Activated CD4-positive, alpha-beta T cell treated with anti-CD3 and anti-CD28 coated beads for 4 hours (primary cell): ENCODE data around the gene ARHGDIB.
A peak's percentile ranks its signal among the peaks of the same experiment; 100 is the strongest.

Source experiments
- DNase-seq, 2 donors: peaks; one replicate each; pipeline ENCODE4 v3.0.0-alpha.2; 2020

ARHGDIB gene

DNA sequence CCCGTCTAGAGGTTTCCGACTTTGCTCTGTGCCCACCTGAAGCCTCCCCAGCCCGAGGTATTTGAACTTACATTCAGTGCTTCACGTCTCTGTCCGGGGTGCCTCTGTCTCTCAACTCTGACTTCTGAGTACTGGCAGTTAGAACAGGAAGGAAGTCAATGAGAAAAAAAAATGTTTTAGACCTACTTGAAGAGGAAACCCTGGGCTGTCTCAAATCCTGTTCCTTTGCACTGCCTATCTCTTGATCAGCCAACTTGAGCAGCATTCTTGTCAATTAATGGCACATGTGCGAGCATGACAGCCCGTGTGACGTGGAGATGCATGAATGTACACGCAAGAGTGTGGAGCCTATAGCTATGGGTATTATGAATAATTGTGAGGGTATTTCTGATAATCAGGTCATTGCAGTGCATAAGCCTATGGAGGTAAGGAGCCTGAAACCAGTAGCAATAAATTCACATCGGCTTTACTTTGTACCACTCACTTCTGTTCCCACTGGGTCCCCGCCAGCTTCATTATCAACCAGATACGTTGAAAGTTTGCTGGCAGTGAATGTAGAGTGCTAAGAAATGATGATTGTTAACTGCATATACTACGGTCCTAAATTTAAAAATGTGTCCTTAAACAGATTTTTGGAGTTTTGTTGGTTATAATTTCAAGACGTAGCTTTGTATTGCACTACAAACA is at the start of gene ARHGDIB:
Gene ARHGDIB (minus strand): TSS at position 136 of the 687 bp plus-strand sequence. CDS start 10,889 bp downstream, outside the sequence.
- DNase-seq: peak; percentile 71 to 78

GRCh38 chr12:15011162-15011561 is 49.8 kb upstream of the ARHGDIB start:
- no peak for DNase-seq

GRCh38 chr12:15007551-15007950 is 46.1 kb upstream of the ARHGDIB start:
- no peak for DNase-seq

DNA sequence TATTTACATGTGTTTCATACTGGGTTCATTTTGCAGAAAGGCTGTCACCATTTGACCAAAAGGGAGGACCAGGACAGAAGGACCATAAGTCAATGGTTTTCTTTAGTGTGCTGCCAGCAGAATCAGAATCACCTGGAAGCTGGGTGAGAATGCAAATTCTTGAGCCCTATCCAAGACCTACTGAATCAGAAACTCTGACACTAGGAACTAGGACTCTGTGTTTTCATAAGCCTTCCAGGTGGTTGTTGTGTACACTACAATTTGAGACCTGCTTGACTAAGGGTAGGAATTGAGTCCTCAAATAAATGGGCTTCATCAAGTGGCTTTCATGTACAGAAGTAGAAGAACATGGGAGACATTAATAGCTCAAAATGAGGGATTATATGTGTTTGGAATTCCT is 43.7 kb upstream of the ARHGDIB start:
- no peak for DNase-seq

DNA sequence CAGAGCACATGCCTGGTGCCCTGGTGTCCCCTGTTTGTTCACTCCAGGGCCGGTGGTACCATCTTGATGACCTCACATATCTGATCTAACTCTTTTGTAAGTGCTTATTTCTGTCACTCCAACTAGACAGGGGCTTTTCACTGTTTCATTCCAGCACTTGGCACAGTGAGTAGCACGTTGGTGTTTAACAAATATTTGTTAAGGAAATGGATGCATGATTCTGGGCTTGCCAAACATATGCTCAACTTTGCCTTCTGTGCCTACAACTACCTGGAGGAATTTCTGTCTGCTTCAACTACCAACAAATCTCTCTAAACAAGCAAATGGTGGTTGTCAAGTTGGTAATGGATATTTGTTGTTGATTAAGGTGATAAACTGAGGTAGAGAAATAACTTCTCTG is 43.0 kb upstream of the ARHGDIB start:
- no peak for DNase-seq

DNA sequence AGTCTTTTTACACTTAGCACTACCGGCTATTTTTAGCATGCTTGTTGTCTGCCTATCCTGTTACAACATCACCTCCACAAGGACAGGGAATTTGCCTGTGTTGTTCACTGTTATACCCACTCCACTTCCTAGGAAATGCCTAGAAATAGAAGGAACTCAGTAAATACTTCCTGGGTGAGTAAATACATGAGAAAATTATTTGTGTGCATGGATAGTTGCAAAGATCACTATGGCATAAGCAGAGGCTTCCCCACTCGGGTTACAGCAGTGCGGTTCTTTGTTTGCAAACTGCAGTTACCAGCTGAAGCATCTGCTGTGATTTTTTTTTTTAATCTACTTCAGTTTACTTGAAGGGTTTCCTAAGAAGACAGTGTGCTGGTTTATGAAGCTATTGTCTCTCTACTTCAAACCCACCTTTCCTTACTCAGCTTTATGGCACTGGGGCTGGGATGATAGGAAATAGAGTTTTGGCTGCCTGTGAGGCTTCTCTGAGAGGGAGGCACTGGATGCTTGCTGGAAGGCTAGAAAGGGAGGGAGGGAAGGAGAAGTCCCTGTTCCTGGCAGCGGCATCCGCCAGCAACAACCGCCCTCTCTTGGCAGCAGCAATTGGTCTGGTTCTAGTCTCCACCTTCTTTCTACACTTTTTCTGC is 40.5 kb upstream of the ARHGDIB start:
- no peak for DNase-seq

DNA sequence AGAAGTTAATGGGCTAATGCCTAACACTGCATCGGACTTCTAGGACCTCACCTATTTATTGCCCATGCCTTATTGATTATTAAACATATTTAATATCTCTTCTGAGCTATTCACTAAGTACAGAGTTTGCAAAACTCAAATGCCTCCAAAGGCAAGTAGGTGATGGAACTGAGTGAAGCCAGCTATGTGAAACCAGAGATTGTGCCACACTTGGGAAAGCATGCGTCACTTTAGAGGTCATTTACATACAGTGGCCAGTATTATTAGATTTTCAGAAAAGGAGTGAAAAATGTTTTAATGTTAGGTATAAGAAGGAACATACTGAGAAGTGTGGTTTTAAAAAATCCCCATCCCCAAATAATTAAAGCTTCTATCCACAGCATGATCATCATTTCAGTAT is 39.2 kb upstream of the ARHGDIB start:
- DNase-seq: no peak

DNA sequence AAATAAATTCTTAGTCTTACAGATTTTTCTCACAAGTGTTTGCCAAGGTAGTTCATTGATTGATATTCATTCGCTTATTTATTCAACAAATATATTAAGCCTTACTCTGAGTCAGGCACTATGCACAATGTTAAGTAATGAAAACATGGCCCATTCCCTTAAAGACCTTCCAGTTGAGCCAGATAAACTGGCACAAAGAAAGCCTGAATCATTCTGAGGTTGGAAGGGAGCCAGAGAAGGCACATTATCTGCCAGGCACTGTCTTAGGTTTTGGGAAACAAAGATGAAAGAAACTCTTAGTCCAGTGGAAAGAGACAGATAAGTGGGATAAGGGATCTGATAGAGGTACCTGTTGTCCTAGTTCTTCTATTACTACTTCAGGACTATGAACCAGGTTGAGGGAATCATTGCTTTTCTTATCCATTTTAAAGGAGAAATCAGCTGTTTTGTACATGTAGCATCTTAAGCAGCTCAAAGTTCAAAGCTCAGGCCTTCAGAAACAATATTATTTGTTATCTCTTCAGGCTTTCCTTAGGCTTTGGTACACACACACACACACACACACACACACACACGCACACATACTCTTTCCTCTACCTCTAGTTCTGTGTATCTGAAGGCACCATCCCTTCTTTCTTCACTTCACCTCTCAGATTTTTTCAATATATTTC is 38.4 kb upstream of the ARHGDIB start:
- DNase-seq: no peak

GRCh38 chr12:14999021-14999694 is 37.8 kb upstream of the ARHGDIB start:
- DNase-seq: no peak

DNA sequence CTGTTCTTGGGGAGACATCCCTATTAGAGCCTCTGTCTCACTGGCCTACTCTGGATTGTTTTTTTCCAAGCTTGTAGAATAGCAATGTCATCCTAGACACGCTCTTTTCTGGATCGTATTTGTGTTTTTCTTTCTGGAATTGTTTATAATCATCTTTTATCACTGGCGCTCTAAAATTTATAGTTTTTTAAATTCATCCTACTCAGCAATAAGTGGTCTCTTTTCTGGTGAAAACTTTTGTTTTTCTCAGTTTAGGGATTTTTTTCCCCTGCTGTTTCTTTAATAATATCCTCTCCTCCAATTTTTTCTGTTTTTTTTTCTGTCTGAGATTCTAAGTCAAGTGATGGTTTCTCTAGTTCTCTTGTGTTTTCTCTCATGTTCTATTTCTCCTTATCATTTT is 36.6 kb upstream of the ARHGDIB start:
- DNase-seq: no peak

- no peak for DNase-seq
Observed at GRCh38 chr12:14995583-14996425, 34.4 kb upstream of the ARHGDIB start.

DNA sequence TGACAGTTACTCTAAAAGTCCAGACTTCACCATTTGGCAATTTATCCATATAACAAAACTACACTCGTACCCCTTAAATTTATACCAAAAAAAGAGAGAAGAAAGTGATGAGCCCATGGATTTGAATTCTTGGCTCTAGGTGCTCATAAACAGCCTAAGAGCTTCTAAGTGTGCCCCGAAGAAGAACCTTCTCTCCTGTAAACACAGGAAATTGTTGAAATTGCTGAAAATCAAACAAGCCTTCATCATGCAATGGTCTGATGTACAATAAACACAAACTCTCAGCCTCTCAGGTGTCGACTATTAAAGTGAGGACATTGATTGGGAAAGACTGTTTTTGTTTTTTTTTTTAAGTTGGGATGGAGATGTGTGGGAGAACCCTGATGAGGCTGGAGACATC is 33.2 kb upstream of the ARHGDIB start:
- DNase-seq: no peak

- peak in 1 of 2 donors; percentile 8 for DNase-seq
Observed at GRCh38 chr12:14993537-14994266, 32.3 kb upstream of the ARHGDIB start.

DNA sequence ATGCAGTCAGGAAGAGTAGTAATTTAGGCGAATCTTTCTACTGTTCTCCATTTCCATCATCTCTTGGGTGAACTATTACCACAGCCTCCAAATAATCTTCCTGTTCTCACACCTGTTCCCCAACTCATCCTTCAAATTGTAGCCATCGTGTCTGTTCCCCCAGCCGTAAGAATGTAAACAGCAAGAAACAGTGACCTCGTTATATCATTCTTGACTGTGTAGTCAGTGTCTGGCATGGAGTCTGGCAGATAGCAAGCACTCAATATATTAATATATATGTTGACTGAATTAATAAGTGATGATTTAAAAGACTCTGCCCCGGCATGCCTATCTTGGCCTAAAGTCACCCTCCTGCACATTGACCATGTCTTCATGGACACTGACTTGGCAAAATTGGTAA is 31.7 kb upstream of the ARHGDIB start:
- no peak for DNase-seq

DNA sequence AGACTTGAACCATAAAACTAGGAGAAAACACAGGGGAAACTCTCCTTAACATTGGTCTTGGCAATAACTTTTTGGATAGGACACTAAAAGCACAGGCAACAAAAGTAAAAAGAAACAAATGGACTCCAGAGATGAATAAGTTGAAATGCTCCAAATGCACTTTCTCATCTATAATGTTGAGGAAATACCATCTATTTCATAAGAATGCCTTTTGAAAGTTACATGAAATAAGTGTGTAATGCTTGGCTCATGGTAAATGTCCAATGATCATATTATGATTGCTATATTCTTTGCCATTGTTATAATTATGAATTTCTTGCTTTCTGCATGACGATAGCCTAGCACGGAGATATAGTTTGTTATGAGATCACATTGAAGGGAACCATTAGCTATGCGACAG is 31.3 kb upstream of the ARHGDIB start:
- DNase-seq: no peak

DNA sequence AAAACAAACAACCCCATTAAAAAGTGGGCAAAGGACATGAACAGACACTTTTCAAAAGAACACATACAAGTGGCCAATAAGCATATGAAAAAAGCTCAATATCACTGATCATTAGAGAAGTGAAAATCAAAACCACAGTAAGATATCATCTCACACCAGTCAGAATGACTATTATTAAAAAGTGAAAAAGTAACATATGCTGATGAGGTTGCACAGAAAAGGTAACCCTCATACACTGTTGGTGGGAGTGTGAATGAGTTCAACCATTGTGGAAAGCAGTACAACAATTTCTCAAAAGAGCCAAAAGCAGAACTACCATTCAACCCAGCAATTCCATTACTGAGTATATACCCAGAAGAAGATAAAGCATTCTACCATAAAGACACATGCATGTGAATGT is 29.7 kb upstream of the ARHGDIB start:
- DNase-seq: no peak

DNA sequence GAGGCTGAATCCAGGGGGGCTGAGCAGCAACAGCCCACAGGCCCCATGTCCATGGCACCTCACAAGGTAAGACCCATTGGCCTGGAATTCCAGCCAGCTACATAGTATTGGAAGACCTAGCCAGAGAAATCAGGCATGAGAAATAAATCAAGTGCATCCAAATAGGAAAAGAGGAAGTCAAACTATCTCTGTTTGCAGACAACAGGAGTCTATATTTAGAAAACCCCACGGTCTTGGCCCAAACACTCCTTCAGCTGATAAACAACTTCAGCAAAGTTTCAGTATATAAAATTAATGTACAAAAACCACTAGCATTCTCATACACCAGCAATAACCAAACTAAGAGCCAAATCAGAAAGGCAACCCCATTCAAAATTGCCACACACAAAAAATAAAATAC is 28.4 kb upstream of the ARHGDIB start:
- DNase-seq: no peak

DNA sequence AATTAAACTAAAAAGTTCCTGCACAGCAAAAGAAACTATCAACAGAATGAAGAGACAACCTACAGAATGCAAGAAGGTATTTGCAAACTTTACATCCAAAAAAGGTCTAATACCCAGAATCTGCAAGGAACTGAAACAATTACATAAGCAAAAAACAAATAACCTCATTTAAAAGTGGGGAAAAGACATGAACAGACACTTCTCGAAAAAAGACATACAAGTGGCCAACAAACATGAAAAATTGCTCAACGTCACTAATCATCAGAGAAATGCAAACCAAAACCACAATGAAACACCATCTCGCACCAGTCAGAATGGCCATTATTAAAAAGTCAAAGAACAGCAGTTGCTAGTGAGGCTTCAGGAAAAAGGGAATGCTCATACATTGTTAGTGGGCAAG is 26.6 kb upstream of the ARHGDIB start:
- no peak for DNase-seq

DNA sequence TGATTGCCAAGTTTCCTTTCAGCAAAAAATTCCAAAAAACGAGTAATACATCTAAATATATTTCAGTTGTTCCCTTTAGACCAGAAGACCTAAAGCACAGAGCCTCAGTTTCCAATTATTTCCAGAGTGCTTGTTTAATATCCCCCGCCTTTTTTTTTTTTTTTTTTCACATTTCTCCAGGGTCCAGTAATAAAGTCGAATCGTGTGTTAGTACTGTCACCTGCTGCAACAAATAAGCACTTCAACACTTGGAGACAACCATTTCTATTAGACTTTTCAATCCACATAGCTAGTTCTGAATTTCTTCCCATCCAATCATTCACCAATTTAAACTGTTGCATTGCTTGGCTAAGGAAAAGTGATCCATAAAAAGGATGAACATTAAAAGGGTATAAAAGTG is 25.0 kb upstream of the ARHGDIB start:
- no peak for DNase-seq

GRCh38 chr12:14984766-14985285 is 23.4 kb upstream of the ARHGDIB start:
- DNase-seq: no peak

DNA sequence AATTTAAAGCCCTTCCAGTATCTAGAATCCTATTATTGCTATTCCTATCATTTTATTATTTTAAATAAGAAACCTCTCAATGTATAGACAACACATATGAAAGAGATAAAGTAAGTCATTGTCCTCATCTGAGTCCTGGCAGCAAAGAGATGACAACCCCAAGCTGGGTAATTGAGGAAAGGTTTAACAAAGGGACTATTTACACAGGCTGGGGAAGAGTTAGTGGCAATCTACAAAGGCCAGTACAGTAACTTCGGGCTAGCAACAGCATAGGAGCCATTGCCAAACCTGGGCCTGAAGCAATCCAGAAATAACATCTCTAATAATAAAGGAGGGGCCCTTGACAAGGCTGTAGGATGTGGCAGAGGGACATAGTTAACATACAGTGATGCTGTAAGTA is 22.6 kb upstream of the ARHGDIB start:
- no peak for DNase-seq

- DNase-seq: no peak
Observed at GRCh38 chr12:14982991-14983390, 21.6 kb upstream of the ARHGDIB start.
